Breast epithelium (tissue), 3 donors: Measurements from ENCODE around the gene LDLRAD3.

Source experiments
- CTCF ChIP-seq, 3 donors: fragments of 450-650 bp; IDR thresholded peaks; one replicate each; pipeline ENCODE4 v1.5.1; 2016 to 2017; ENCODE audit warnings: antibody characterized with exemption in 3 of 3, mild to moderate bottlenecking in 3 of 3, moderate library complexity in 3 of 3
- POLR2AphosphoS5 ChIP-seq, 3 donors: sonication (generic); formaldehyde crosslinking; IDR thresholded peaks; one replicate each; pipeline ENCODE4 v1.6.1; 2017; ENCODE audit warnings: antibody characterized with exemption in 3 of 3

DNA sequence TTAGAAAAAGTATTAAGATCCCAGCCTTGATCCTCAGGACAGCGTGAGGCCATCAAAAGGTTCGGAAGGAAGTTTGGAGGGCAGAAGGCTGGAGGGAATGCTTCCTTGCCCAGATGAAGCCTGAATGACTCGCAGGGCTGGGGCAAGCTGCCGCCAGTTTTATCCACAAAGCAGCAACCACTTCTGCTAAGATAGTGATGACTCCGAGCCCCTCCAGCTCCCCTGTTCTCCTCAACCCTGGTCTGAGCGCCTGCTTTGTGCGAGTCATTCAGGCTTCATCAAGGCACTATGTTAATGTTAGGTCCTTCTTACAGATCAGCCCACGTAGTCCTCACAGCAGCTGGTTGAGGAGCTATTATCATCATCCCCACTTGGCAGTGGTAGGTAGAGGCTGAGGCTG is 186.5 kb downstream of the LDLRAD3 start:
- TF ChIP-seq POLR2AphosphoS5 (IDR thresholded peaks at IDR 0.05), result no peak
- no peak for TF ChIP-seq CTCF (IDR thresholded peaks at IDR 0.05)
